HEK293 (cell line): ENCODE data around the gene GALNT9.

Source experiments
- CTCF ChIA-PET: fragments of 350-600 bp; formaldehyde crosslinking; extraction: SDS; loops from one replicate; lab custom pipeline; 2021; ENCODE audit warnings: antibody characterized with exemption; lab: Yijun Ruan, JAX
- POLR2A ChIA-PET: fragments of 300-600 bp; formaldehyde crosslinking; extraction: SDS; loops from one replicate; lab custom pipeline; 2020; ENCODE audit warnings: antibody characterized with exemption, inconsistent platforms; lab: Yijun Ruan, JAX
- H3K27ac ChIP-seq: fragments of 200-500 bp; sonication (Bioruptor generic); 2 replicates; pipeline ENCODE4 v1.5.1; 2014; ENCODE audit warnings: low read depth, low read length, control low read depth, inconsistent platforms; ENCODE audit errors: extremely low read depth
- H3K36me3 ChIP-seq, 2 experiments: fragments of 200-500 bp in 1 of 2; sonication (Bioruptor generic) in 1 of 2; 1 replicate in 1 of 2; 2 replicates in 1 of 2; pipeline ENCODE4 v1.5.1; 2014 to 2017; ENCODE audit warnings: inconsistent platforms in 2 of 2, low read length in 2 of 2; ENCODE audit not compliant: control insufficient read depth in 2 of 2, insufficient read depth in 1 of 2
- H3K4me1 ChIP-seq: fragments of 200-500 bp; sonication (Bioruptor generic); 2 replicates; pipeline ENCODE4 v1.5.1; 2014; ENCODE audit warnings: mild to moderate bottlenecking, low read length, inconsistent platforms; ENCODE audit not compliant: control insufficient read depth, insufficient read depth
- H3K4me3 ChIP-seq: 2 replicates; pipeline ENCODE4 v1.5.1; 2011; ENCODE audit warnings: low read depth, mild to moderate bottlenecking, control low read depth, low read length, moderate library complexity
- H3K9me3 ChIP-seq: fragments of 200-500 bp; sonication (Bioruptor generic); 2 replicates; pipeline ENCODE4 v1.5.1; 2014; ENCODE audit warnings: low read depth, low read length, inconsistent platforms; ENCODE audit not compliant: control insufficient read depth, insufficient read depth
- BCL6B ChIP-seq: fragments of 450-650 bp; formaldehyde crosslinking; IDR thresholded peaks from 2 replicates; pipeline ENCODE4 v1.5.1; 2017; ENCODE audit warnings: missing biosample characterization, missing genetic modification characterization
- GFI1B ChIP-seq: fragments of 450-650 bp; formaldehyde crosslinking; IDR thresholded peaks from 2 replicates; pipeline ENCODE4 v1.5.1; 2016; ENCODE audit warnings: missing biosample characterization, missing genetic modification characterization
- HOXC10 ChIP-seq: sonication (generic); formaldehyde crosslinking; IDR thresholded peaks from 2 replicates; pipeline ENCODE4 v1.8.1; 2023; ENCODE audit warnings: mild to moderate bottlenecking, missing genetic modification reagents
- MYNN ChIP-seq: fragments of 450-650 bp; formaldehyde crosslinking; IDR thresholded peaks from 2 replicates; pipeline ENCODE4 v1.5.1; 2016; ENCODE audit warnings: missing biosample characterization, missing genetic modification characterization, borderline replicate concordance
- SCRT1 ChIP-seq: fragments of 450-650 bp; formaldehyde crosslinking; IDR thresholded peaks from 2 replicates; pipeline ENCODE4 v1.5.1; 2016; ENCODE audit warnings: missing biosample characterization, missing genetic modification characterization, borderline replicate concordance
- SP2 ChIP-seq: fragments of 450-650 bp; formaldehyde crosslinking; IDR thresholded peaks from 2 replicates; pipeline ENCODE4 v1.5.1; 2016; ENCODE audit warnings: missing biosample characterization, missing genetic modification characterization
- ZBTB20 ChIP-seq: fragments of 450-650 bp; formaldehyde crosslinking; IDR thresholded peaks from 2 replicates; pipeline ENCODE4 v1.5.1; 2016; ENCODE audit warnings: missing biosample characterization, missing genetic modification characterization
- ZBTB26 ChIP-seq: fragments of 450-650 bp; formaldehyde crosslinking; optimal IDR thresholded peaks from 2 replicates; pipeline ENCODE3; 2016; ENCODE audit warnings: missing biosample characterization, mild to moderate bottlenecking, missing genetic modification characterization
- ZBTB8A ChIP-seq: fragments of 450-650 bp; formaldehyde crosslinking; IDR thresholded peaks from 2 replicates; pipeline ENCODE4 v1.5.1; 2016; ENCODE audit warnings: missing biosample characterization, missing genetic modification characterization
- ZNF133 ChIP-seq: fragments of 450-650 bp; formaldehyde crosslinking; IDR thresholded peaks from 2 replicates; pipeline ENCODE4 v1.5.1; 2016; ENCODE audit warnings: missing biosample characterization, missing genetic modification characterization
- ZNF157 ChIP-seq: fragments of 450-650 bp; formaldehyde crosslinking; IDR thresholded peaks from 2 replicates; pipeline ENCODE4 v1.5.1; 2016; ENCODE audit warnings: missing biosample characterization, missing genetic modification characterization
- ZNF223 ChIP-seq: fragments of 450-650 bp; formaldehyde crosslinking; IDR thresholded peaks from 2 replicates; pipeline ENCODE4 v1.5.1; 2016; ENCODE audit warnings: missing biosample characterization, missing genetic modification characterization
- ZNF23 ChIP-seq: fragments of 450-650 bp; formaldehyde crosslinking; IDR thresholded peaks from 2 replicates; pipeline ENCODE4 v1.5.1; 2016; ENCODE audit warnings: missing biosample characterization, missing genetic modification characterization, borderline replicate concordance
- ZNF274 ChIP-seq, 2 experiments: fragments of 200-500 bp in 1 of 2; fragments of 450-650 bp in 1 of 2; sonication (Bioruptor generic) in 1 of 2; formaldehyde crosslinking in 1 of 2; IDR thresholded peaks; 2 replicates each; pipeline versions ENCODE4 v1.5.1 to v1.6.1; 2014 to 2016; ENCODE audit warnings: borderline replicate concordance in 1 of 2, inconsistent platforms in 1 of 2, low read length in 1 of 2, missing biosample characterization in 1 of 2, missing genetic modification characterization in 1 of 2
- ZNF280C ChIP-seq: fragments of 450-650 bp; formaldehyde crosslinking; IDR thresholded peaks from 2 replicates; pipeline ENCODE4 v1.5.1; 2016; ENCODE audit warnings: missing biosample characterization, missing genetic modification characterization
- ZNF341 ChIP-seq: fragments of 450-650 bp; formaldehyde crosslinking; IDR thresholded peaks from 2 replicates; pipeline ENCODE4; 2016; ENCODE audit warnings: low read depth, missing biosample characterization, missing genetic modification characterization
- ZNF571 ChIP-seq: fragments of 450-650 bp; formaldehyde crosslinking; IDR thresholded peaks from 2 replicates; pipeline ENCODE4 v1.5.0; 2017; ENCODE audit warnings: missing biosample characterization, missing genetic modification characterization
- ZNF600 ChIP-seq: fragments of 450-650 bp; formaldehyde crosslinking; IDR thresholded peaks from 2 replicates; pipeline ENCODE4 v1.5.1; 2016; ENCODE audit warnings: missing biosample characterization, missing genetic modification characterization
- ZNF747 ChIP-seq: fragments of 450-650 bp; formaldehyde crosslinking; IDR thresholded peaks from 2 replicates; pipeline ENCODE4 v1.5.1; 2016; ENCODE audit warnings: missing biosample characterization, missing genetic modification characterization
- TF ChIP-seq, protein P1 (sequence below): fragments of 450-650 bp; formaldehyde crosslinking; conservative IDR thresholded peaks from 2 replicates; pipeline ENCODE4 v1.5.1; 2016; ENCODE audit warnings: low read depth, missing biosample characterization, missing genetic modification characterization

The GALNT9 gene

DNA sequence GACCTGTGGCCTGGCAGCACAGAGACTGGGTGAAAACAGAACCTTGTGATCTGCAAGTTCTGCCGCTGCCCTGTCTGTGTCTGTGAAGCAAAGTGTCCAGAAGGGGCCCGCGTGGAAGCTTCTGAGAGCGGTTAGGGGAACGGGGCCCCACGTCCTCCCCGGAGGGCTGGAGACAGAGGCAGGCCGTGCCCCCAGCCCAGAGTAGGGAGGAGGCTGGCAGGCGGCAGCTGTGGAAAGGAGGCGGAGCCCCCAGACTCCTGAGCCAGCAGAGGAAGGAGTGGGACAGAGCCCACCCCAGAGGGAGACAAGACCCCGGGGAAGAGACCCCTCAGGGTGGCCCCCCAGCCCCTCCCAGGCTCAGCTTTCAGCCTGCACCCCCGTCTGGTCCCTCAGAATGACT lies 49.0 kb downstream of the GALNT9 start:
- TF ChIP-seq MYNN (tag by site-specific recombination) (no peak), ZNF157 (tag by site-specific recombination) (no peak), SCRT1 (tag by site-specific recombination) (no peak), ZBTB20 (no peak), ZNF274 (IDR thresholded peaks at IDR 0.05; ENCODE audit: low read length) (no peak), ZNF274 (tag by site-specific recombination; IDR thresholded peaks at IDR 0.05; ENCODE audit: borderline replicate concordance) (no peak), ZNF223 (tag by site-specific recombination) (no peak), ZNF280C (tag by site-specific recombination) (no peak), ZNF571 (tag by site-specific recombination) (no peak), ZNF600 (tag by site-specific recombination) (no peak), ZNF747 (tag by site-specific recombination) (no peak), ZBTB8A (tag by site-specific recombination) (no peak), ZBTB26 (no peak), ZNF133 (tag by site-specific recombination) (no peak), BCL6B (tag by site-specific recombination) (no peak), ZNF341 (tag by site-specific recombination) (no peak), SP2 (tag by site-specific recombination) (no peak), HOXC10 (CRISPR knock-in tag) (no peak), GFI1B (no peak), ZNF23 (tag by site-specific recombination) (no peak)
- TF ChIP-seq, protein P1, sequence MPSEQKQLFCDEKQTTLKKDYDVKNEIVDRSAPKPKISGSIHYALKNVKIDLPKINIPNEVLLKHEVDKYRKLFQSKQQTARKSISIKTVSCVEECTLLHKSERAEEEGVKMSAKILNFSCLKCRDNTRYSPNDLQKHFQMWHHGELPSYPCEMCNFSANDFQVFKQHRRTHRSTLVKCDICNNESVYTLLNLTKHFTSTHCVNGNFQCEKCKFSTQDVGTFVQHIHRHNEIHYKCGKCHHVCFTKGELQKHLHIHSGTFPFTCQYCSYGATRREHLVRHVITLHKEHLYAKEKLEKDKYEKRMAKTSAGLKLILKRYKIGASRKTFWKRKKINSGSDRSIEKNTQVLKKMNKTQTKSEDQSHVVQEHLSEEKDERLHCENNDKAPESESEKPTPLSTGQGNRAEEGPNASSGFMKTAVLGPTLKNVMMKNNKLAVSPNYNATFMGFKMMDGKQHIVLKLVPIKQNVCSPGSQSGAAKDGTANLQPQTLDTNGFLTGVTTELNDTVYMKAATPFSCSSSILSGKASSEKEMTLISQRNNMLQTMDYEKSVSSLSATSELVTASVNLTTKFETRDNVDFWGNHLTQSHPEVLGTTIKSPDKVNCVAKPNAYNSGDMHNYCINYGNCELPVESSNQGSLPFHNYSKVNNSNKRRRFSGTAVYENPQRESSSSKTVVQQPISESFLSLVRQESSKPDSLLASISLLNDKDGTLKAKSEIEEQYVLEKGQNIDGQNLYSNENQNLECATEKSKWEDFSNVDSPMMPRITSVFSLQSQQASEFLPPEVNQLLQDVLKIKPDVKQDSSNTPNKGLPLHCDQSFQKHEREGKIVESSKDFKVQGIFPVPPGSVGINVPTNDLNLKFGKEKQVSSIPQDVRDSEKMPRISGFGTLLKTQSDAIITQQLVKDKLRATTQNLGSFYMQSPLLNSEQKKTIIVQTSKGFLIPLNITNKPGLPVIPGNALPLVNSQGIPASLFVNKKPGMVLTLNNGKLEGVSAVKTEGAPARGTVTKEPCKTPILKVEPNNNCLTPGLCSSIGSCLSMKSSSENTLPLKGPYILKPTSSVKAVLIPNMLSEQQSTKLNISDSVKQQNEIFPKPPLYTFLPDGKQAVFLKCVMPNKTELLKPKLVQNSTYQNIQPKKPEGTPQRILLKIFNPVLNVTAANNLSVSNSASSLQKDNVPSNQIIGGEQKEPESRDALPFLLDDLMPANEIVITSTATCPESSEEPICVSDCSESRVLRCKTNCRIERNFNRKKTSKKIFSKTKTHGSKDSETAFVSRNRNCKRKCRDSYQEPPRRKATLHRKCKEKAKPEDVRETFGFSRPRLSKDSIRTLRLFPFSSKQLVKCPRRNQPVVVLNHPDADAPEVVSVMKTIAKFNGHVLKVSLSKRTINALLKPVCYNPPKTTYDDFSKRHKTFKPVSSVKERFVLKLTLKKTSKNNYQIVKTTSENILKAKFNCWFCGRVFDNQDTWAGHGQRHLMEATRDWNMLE: no peak
- Histone ChIP-seq H3K27ac (no peak overlapping the region), H3K4me1 (no peaks in the 10 kb centered on the region), H3K36me3 (no peaks in the 10 kb centered on the region), H3K9me3 (no peaks in the 10 kb centered on the region), H3K4me3 (no peak overlapping the region)
- ChIA-PET CTCF (no interaction called here), POLR2A (no interaction called here)
